Kidney epithelial cell (primary cell): Measurements from ENCODE around the gene EPAS1. TPM values are rescaled to one million over a fixed set of nuclear protein-coding genes. Genes with fewer than 3 reads are reported as not detected.

Experiments used
- DNase-seq: peaks from one replicate; pipeline ENCODE4 v3.0.0-alpha.2; 2010; ENCODE audit warnings: low read depth
- H3K27me3 ChIP-seq: 2 replicates; pipeline ENCODE4 v1.6.0; 2011; ENCODE audit warnings: low read length; ENCODE audit not compliant: control insufficient read depth, insufficient read depth
- H3K36me3 ChIP-seq: 2 replicates; pipeline ENCODE4 v1.5.1; 2011; ENCODE audit warnings: low read length; ENCODE audit not compliant: control insufficient read depth, insufficient read depth
- H3K4me3 ChIP-seq: 2 replicates; pipeline ENCODE4 v1.5.1; 2011; ENCODE audit warnings: low read depth, mild to moderate bottlenecking, control low read depth, low read length
- total RNA-seq: library from RNA; depleted of rRNA; stranded (reverse); fragments of >200 nt; gene quantifications from 2 replicates; pipeline ENCODE4 v1.2.3, GENCODE V29; 2015
- TF ChIP-seq, protein P1 (sequence below): IDR thresholded peaks from 2 replicates; pipeline ENCODE4 v1.5.1; 2011; ENCODE audit warnings: mild to moderate bottlenecking, moderate library complexity, low read length, control low read depth, inconsistent platforms; ENCODE audit not compliant: insufficient read depth, poor library complexity, severe bottlenecking

EPAS1 gene
- total RNA-seq, 1 donor from 2014 or later: 94.3 TPM

DNA sequence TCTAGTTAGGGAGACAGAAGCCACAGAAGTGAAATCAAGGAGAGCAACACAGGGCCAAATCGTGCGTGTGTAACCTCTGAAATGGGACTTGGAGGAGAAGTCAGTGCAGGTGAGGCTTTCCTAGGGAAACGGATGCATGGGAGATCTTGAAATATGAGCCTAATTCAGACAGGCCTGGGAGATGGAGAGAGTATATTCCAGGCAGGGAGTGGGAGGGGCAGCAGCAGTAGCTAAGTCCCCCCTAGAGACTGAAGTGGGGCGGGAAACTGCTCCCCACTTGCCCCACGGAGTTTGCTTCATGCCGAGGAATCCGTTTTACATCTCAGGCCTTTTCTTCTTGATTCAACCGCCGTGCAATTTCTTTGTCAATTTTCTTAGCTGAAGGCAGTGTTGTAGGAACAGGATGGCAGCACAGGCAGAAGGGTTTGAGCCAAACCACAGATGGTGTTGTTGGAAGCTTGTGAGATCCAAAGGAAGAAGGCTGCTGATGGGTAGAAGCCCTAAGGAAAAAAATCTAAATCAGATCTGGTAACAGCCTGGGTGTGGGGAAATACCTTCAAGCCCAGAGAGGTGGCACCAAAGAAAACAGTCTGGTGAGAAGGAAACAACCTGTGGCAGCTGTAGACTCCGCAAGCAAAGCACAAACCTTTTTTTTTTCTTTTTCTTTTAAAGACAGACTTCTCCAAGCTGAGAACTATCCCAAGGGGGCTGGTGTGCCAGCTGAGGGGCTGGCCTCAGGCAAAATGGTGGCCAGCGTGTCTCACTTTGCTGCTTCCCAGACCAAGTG is 40.2 kb downstream of the EPAS1 start:
- no peaks in the 10 kb centered on the region for H3K36me3 ChIP-seq
- TF ChIP-seq, protein P1, sequence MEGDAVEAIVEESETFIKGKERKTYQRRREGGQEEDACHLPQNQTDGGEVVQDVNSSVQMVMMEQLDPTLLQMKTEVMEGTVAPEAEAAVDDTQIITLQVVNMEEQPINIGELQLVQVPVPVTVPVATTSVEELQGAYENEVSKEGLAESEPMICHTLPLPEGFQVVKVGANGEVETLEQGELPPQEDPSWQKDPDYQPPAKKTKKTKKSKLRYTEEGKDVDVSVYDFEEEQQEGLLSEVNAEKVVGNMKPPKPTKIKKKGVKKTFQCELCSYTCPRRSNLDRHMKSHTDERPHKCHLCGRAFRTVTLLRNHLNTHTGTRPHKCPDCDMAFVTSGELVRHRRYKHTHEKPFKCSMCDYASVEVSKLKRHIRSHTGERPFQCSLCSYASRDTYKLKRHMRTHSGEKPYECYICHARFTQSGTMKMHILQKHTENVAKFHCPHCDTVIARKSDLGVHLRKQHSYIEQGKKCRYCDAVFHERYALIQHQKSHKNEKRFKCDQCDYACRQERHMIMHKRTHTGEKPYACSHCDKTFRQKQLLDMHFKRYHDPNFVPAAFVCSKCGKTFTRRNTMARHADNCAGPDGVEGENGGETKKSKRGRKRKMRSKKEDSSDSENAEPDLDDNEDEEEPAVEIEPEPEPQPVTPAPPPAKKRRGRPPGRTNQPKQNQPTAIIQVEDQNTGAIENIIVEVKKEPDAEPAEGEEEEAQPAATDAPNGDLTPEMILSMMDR: no peak
- no peak for DNase-seq
- H3K27me3 ChIP-seq: no peaks in the 10 kb centered on the region
- no peak overlapping the region for H3K4me3 ChIP-seq

DNA sequence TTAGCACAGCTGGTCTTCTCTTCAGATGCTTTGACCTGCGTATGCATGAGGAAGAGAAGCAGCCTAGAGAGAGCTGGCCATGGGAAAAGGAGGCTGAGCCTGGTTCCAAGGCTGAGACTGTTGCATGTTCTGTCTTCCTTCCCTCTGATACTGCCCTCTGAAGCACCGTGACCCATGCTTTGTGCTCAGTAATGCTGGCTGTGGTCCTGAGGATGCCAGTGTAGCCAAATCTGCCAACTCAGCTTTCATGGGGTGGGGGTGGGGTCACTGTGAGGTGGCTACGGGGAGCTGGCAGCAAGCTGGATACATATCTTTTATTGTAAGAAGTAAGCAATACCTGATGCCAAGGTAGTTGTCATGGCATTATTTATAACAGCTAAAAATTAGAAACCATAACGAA is 41.5 kb downstream of the EPAS1 start:
- Histone ChIP-seq H3K27me3 (no peaks in the 10 kb centered on the region), H3K4me3 (no peak overlapping the region), H3K36me3 (no peaks in the 10 kb centered on the region)
- DNase-seq: no peak
- TF ChIP-seq, protein P1: no peak

DNA sequence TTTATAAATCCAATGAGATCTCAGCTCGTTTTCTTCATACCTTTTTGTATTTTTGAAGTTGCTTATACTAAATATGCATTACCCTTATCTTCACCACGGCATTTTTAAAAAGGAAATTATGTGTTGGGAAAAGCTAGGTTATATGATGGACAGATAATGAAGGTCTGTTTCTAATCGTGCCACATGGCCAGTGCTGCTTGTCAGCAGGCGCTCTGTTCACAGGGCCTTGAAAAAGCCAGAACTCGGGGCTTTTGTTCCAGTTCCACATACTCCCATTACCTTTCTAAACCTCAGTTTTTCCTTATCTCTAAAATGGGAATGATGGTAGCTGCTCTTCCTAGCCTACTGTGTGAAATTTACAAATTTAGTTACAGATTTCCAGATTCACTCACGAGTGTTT is 42.0 kb downstream of the EPAS1 start:
- DNase-seq: no peak
- H3K27me3 ChIP-seq: no peaks in the 10 kb centered on the region
- H3K36me3 ChIP-seq: no peaks in the 10 kb centered on the region
- H3K4me3 ChIP-seq: no peak overlapping the region
- TF ChIP-seq, protein P1: no peak

DNA sequence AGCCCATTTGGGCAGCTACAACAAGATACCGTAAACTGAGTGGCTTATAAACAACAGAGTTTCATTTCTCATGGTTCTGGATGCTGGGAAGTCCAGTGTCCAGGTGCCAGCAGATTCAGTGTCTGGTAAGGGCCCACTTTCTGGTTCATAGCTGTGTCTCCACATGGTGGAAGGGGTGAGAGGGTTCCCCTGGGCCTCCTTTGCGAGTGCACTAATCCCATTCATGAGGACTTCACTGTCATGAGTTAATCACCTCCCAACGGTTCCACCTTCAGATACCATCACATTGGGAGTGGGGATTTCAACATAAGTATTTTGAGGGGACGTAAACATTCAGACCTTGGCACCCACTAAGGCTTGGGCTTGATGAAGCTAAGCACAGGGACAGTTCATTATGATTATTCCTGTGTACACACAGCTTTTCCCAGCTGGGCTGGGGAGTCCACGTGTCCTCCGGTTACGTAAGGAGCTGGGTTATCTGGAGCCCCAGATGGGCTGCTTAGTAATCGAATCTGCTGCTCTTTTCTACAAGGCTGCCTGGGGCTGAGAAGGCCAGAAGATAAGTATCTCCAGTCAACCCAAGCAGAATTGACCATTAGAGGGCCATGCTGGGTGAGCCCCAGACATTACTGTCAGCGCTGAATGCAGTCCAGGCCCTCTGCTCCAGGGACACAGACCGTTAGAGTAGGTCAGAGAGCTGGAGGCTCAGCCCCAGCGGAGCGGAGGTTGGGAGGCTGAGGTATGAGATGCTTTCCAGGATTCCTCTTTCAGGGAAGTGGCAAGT is 42.7 kb downstream of the EPAS1 start:
- DNase-seq: no peak
- Histone ChIP-seq H3K27me3 (no peaks in the 10 kb centered on the region), H3K36me3 (no peaks in the 10 kb centered on the region), H3K4me3 (no peak overlapping the region)
- TF ChIP-seq, protein P1: no peak

DNA sequence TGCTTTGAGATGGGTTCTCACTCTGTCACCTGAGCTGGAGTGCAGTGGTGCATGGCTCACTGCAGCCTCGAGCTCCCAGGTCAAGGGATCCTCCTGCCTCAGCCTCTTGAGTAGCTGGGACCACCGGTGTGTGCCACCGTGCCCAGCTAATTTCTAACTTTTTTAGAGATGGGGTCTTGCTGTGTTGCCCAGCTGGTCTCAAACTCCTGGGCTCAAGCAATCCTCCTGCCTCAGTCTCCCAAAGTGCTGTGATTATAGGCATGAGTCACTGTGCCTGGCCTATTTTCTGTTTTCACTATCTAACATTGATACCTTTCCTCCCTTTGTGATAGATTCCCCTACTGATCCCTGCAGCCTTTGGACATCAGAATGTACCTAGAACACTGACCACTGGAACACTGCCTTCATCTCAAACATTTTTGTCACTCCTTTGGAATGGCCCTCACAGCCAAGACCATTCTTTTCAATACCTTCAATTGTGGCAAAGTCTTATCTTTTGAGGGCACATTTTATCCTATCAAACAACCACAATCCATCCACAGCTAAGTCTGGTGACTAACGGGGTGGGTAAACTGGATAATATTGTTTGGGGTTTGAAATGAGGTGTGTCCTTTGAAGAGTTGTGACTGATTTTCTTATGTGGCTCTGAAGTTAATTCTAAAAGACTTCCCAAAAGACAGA is 43.7 kb downstream of the EPAS1 start:
- Histone ChIP-seq H3K27me3 (no peaks in the 10 kb centered on the region), H3K36me3 (no peaks in the 10 kb centered on the region), H3K4me3 (no peak overlapping the region)
- DNase-seq: no peak
- TF ChIP-seq, protein P1: no peak
